Prostate gland (tissue), 2 donors: ENCODE results near the gene PANK4.

Source experiments
- POLR2A ChIP-seq: fragments of 450-650 bp; IDR thresholded peaks from one replicate; pipeline ENCODE4 v1.6.1; 2016; ENCODE audit warnings: antibody characterized with exemption, mild to moderate bottlenecking
- POLR2AphosphoS5 ChIP-seq: sonication (generic); formaldehyde crosslinking; IDR thresholded peaks from one replicate; pipeline ENCODE4 v1.6.1; 2017; ENCODE audit warnings: antibody characterized with exemption
- TF ChIP-seq, protein P1 (sequence below), 4 experiments: fragments of 200-600 bp in 2 of 4; fragments of 450-650 bp in 2 of 4; sonication (generic) in 2 of 4; IDR thresholded peaks; 1 replicate in 3 of 4; 2 replicates in 1 of 4; pipeline ENCODE4 v1.5.1; 2016 to 2019; ENCODE audit warnings: antibody characterized with exemption in 4 of 4, mild to moderate bottlenecking in 2 of 4, moderate library complexity in 2 of 4

DNA sequence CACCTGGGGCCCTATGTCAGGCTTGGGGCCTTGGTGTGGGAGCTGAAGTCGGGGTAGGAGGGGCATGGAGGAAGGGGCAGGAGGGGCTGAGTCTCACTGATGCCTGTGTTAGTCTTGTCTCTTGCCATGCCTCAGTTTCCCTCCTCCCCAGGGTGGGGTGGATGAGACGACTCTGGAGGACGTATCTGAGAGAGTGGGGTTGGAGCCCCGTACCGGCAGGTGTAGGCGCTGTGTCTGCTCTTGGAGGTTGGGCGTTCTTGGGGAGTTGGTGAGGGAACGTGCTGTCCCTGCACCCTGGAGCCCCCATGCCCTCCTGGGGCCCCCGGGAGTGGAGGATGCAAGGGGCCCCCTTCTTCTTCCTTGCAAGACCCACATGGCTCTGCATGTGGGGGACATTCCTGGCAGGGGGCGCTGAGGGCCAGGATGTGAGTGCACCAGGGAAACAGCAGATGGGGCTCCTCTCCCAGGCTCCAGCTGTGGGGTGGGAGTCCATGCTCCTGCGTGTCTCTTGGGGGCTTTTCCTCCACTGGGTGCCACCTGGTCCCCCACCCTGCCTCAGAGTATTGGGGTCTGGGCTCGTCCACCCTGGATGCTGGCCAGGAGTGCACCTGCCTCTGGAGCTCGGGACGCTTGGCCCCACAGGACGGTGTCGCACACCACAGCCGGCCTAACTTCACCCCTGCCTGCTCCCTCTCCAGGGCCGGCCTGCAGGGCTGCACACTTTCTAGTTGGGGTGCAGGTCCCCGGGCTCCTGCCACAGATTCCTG, 28.4 kb upstream of the PANK4 start:
- TF ChIP-seq, protein P1, sequence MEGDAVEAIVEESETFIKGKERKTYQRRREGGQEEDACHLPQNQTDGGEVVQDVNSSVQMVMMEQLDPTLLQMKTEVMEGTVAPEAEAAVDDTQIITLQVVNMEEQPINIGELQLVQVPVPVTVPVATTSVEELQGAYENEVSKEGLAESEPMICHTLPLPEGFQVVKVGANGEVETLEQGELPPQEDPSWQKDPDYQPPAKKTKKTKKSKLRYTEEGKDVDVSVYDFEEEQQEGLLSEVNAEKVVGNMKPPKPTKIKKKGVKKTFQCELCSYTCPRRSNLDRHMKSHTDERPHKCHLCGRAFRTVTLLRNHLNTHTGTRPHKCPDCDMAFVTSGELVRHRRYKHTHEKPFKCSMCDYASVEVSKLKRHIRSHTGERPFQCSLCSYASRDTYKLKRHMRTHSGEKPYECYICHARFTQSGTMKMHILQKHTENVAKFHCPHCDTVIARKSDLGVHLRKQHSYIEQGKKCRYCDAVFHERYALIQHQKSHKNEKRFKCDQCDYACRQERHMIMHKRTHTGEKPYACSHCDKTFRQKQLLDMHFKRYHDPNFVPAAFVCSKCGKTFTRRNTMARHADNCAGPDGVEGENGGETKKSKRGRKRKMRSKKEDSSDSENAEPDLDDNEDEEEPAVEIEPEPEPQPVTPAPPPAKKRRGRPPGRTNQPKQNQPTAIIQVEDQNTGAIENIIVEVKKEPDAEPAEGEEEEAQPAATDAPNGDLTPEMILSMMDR (IDR thresholded peaks at IDR 0.05) = peak in 2 of 4 experiments; percentile 43 to 47
- TF ChIP-seq POLR2A = no peak
- no peak for TF ChIP-seq POLR2AphosphoS5
